ENCODE measurements around the gene NME7. TPM values are rescaled to one million over a fixed set of nuclear protein-coding genes. Genes with fewer than 3 reads are reported as not detected.

Gene NME7
- total and polyA plus RNA-seq, 2 experiments from 2014 or later = 39.1 to 48.5 TPM

DNA sequence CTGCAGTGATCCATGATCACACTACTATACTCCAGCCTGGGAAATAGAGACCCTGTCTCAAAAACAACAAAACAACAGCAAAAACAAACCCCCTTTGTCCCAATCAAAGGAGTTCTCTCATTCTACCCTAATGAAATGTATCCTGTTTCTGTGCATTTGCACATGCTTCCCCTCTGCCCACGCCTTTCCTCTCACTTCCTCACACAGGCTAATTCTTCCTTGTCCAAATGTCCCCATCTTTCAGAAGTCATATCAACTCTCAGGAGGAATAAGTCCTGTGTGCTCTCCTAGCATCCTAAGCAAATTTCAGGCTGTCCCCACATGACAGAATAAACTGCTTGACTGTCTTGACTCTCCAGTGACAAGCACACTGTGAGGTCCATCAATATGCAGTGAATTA lies 269.2 kb downstream of the NME7 start:
- Histone ChIP-seq H4K20me1 (replicated peaks; ENCODE audit: insufficient read depth) (no peaks in the 10 kb centered on the region), H3K27ac (ENCODE audit: low read depth) (no peak overlapping the region), H3K4me3 (no peak overlapping the region), H2AFZ (no peak overlapping the region), H3K79me2 (replicated peaks; ENCODE audit: insufficient read depth) (no peaks in the 10 kb centered on the region), H3K36me3 (ENCODE audit: insufficient read depth) (no peaks in the 10 kb centered on the region), H3K4me2 (no peak overlapping the region), H3K27me3 (ENCODE audit: insufficient read depth) (no peaks in the 10 kb centered on the region), H3K9me2 (ENCODE audit: insufficient read depth) (no peaks in the 10 kb centered on the region; the same call in 1 of the 2 replicates), H3K4me1 (ENCODE audit: insufficient read depth) (no peaks in the 10 kb centered on the region), H3F3A (replicated peaks; ENCODE audit: low read depth) (no peaks in the 10 kb centered on the region)
- Mint-ChIP-seq H3K36me3 (ENCODE audit: low read depth) (no peaks in the 10 kb centered on the region), H3K27ac (no peak overlapping the region), H3K9me3 (no peaks in the 10 kb centered on the region), H3K4me1 (peaks cover 13% of the 10 kb centered on the region; the same call in 1 of the 3 replicates), H3K4me3 (no peak overlapping the region), H3K27me3 (ENCODE audit: insufficient read depth, low read depth, poor library complexity) (peaks cover 5% of the 10 kb centered on the region)
- DNase-seq (ENCODE audit: low spot score) = no peak
- no peak for TF ChIP-seq STAT1 (IDR thresholded peaks at IDR 0.05; ENCODE audit: unreplicated experiment)
- no peak for TF ChIP-seq EZH2phosphoT487 (IDR thresholded peaks at IDR 0.05; ENCODE audit: unreplicated experiment)
- TF ChIP-seq NANOG (IDR thresholded peaks at IDR 0.05; ENCODE audit: borderline replicate concordance) = no peak
- no peak for TF ChIP-seq ZNF331 (CRISPR knock-in tag; IDR thresholded peaks at IDR 0.05; ENCODE audit: low read depth)
- no peak for TF ChIP-seq ETS1 (IDR thresholded peaks at IDR 0.05)
- TF ChIP-seq, protein P1, sequence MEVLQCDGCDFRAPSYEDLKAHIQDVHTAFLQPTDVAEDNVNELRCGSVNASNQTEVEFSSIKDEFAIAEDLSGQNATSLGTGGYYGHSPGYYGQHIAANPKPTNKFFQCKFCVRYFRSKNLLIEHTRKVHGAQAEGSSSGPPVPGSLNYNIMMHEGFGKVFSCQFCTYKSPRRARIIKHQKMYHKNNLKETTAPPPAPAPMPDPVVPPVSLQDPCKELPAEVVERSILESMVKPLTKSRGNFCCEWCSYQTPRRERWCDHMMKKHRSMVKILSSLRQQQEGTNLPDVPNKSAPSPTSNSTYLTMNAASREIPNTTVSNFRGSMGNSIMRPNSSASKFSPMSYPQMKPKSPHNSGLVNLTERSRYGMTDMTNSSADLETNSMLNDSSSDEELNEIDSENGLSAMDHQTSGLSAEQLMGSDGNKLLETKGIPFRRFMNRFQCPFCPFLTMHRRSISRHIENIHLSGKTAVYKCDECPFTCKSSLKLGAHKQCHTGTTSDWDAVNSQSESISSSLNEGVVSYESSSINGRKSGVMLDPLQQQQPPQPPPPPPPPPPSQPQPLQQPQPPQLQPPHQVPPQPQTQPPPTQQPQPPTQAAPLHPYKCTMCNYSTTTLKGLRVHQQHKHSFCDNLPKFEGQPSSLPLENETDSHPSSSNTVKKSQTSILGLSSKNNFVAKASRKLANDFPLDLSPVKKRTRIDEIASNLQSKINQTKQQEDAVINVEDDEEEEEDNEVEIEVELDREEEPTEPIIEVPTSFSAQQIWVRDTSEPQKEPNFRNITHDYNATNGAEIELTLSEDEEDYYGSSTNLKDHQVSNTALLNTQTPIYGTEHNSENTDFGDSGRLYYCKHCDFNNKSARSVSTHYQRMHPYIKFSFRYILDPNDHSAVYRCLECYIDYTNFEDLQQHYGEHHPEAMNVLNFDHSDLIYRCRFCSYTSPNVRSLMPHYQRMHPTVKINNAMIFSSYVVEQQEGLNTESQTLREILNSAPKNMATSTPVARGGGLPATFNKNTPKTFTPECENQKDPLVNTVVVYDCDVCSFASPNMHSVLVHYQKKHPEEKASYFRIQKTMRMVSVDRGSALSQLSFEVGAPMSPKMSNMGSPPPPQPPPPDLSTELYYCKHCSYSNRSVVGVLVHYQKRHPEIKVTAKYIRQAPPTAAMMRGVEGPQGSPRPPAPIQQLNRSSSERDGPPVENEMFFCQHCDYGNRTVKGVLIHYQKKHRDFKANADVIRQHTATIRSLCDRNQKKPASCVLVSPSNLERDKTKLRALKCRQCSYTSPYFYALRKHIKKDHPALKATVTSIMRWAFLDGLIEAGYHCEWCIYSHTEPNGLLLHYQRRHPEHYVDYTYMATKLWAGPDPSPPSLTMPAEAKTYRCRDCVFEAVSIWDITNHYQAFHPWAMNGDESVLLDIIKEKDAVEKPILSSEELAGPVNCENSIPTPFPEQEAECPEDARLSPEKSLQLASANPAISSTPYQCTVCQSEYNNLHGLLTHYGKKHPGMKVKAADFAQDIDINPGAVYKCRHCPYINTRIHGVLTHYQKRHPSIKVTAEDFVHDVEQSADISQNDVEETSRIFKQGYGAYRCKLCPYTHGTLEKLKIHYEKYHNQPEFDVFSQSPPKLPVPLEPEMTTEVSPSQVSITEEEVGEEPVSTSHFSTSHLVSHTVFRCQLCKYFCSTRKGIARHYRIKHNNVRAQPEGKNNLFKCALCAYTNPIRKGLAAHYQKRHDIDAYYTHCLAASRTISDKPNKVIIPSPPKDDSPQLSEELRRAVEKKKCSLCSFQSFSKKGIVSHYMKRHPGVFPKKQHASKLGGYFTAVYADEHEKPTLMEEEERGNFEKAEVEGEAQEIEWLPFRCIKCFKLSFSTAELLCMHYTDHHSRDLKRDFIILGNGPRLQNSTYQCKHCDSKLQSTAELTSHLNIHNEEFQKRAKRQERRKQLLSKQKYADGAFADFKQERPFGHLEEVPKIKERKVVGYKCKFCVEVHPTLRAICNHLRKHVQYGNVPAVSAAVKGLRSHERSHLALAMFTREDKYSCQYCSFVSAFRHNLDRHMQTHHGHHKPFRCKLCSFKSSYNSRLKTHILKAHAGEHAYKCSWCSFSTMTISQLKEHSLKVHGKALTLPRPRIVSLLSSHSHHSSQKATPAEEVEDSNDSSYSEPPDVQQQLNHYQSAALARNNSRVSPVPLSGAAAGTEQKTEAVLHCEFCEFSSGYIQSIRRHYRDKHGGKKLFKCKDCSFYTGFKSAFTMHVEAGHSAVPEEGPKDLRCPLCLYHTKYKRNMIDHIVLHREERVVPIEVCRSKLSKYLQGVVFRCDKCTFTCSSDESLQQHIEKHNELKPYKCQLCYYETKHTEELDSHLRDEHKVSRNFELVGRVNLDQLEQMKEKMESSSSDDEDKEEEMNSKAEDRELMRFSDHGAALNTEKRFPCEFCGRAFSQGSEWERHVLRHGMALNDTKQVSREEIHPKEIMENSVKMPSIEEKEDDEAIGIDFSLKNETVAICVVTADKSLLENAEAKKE (CRISPR knock-in tag; IDR thresholded peaks at IDR 0.05) = no peak
- no peak for TF ChIP-seq ZNF114 (CRISPR knock-in tag; IDR thresholded peaks at IDR 0.05)
- no peak for TF ChIP-seq JUNB (IDR thresholded peaks at IDR 0.05; ENCODE audit: unreplicated experiment)
- TF ChIP-seq EZH2 (IDR thresholded peaks at IDR 0.05; ENCODE audit: low read depth, unreplicated experiment) = no peak
- TF ChIP-seq CTCF (conservative IDR thresholded peaks at IDR 0.05; ENCODE audit: low read depth in 2 of 2) = no peak
- no peak for ATAC-seq
